Measurements from ENCODE around the gene USP11.
"Not testable (repeated sequence)": the region's sequence is repeated elsewhere in the genome, so short reads cannot be mapped to it uniquely, and the experiment has no call there.

Gene USP11

DNA sequence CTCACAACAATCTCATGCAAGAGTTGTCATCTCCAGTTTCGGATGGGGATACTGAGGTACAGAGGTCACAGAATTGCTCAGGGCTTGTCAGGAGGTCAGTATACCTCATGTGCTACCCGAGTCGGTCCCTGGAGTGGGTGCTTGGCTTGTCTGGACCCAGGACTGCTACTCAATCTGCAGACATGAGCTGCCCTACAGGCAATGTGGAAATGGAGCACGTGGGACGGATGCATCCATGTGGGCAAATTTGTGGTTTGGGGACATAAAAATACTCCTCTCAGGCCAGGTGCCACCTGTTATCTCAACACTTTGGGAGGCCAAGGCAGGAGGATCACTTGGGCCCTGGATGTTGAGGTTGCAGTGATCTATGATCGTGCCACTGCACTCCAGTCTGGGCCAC is 15.8 kb downstream of the USP11 start:
- DNase-seq: no peak

DNA sequence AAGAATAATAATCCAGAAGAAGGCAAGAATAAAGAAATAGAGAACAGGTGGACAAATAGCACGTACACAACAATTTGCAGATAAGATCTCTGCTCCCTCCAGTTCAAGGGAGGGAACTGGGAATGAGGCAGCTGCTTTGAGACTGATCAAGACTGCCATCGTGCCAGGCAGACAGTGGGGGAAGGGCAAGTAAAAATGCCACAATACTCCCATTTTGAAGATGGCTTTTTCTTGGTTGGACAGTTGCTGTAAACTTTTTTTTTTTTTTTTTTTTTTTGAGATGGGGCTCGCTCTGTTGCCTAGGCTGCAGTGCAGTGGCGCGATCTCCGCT is 17.2 kb downstream of the USP11 start:
- DNase-seq: no peak

DNA sequence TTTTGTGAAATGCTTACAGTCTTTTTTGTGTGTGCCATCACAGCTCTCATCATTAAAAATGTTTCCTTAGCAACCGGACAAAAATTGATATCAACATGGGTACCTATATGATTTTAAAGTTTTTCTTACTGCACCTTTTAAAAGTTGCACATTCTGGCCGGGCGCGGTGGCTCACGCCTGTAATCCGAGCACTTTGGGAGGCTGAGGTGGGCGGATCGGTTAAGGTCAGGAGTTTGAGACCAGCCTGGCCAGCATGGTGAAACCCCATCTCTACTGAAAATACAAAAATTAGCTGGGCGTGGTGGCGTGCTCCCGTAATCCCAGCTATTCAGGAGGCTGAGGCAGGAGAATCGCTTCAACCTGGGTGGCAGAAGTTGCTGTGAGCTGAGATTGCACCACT is 24.8 kb downstream of the USP11 start:
- not testable (repeated sequence) for DNase-seq

DNA sequence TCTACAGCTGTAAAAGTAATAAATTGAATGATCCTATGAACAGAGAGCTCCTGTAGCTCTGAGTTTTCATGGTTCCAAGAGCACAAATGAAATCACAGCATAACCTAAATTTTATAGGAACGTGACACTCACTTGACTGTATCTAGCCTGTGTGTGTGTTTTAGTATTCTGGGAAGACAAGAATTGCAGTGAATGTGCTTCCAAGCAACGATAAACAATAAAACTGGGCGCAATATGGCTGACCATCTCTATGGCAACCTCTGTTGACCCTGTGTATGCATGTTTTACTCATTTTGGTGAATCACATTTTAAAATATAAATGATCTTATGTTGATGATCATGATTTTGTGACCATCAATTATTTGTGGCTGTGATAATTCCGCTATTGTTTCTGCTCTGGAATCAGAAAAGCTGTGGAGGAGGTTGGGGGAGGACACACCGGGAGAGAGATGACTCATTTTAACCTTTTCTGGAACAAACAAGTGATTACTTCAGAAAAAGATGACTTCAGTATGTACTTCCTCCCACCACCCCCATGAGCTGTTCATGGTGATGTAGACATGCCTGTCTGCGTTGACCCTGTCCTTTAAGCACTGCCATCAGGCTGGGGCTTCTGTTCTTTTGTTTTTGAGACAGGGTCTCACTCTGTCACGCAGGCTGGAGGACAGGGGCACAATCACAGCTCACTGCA is 31.8 kb downstream of the USP11 start:
- no peak for DNase-seq

- no peak for DNase-seq
Measured at GRCh38 chrX:47266643-47267042, 33.8 kb downstream of the USP11 start.

- DNase-seq: no peak
Measured at GRCh38 chrX:47272013-47272408, 39.2 kb downstream of the USP11 start.

- no peak for DNase-seq
Measured at GRCh38 chrX:47273011-47273730, 40.4 kb downstream of the USP11 start.

DNA sequence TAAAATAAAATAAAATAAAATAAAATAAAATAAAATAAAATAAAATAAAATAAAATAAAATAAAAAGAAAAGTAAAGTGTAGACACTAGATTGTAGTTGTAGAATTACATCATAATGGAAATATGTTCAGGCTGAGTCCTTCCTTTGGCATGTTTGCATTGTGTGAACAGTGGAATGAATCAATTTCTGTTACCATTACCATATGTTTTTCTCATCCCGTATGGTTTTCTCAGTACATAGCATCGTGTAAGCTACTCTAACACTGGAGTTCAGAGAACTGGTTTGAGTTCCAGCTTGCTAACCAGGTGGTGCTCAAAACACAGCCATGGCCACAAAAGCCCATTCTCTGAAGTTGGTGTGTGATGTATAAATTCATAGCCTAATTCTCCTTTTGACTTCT is 45.9 kb downstream of the USP11 start:
- DNase-seq: no peak

DNA sequence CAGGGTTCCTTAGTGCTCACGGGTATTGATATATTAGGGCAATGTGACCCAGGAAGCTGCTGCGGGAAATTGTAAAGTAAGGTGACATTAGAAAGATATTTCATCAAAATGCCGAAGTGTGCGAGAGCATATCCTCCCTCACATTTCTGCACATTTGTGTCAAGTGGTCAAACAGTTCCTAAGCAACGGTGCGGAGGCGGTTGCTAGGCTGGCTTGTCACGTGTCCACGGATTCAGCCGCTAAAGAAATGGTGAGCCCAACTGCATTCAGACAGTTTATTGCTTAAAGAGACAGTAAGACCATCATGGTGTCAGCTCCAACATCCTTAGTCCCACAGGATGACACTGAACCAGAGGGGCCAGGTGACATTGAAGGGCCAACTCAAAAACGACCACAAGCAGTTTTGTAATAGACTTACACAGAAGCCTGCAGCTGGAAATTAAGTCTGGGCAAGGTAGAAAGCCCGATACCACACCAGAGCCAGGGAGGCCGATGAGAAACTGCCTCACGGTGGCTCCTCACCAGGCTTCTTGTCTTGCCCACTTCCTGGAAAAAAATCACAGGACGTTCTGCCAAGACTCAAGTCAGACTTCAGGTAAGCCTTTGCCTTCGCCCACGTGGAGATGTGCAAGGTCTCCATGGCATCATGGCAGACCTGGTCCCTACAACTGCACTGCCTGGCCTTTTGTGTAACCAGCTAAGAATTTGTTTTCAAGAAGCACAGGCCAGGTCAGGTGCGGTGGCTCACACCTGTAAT is 50.4 kb downstream of the USP11 start:
- DNase-seq: peak; percentile 44

GRCh38 chrX:47284616-47285015 is 51.8 kb downstream of the USP11 start:
- not testable (repeated sequence) for DNase-seq

DNA sequence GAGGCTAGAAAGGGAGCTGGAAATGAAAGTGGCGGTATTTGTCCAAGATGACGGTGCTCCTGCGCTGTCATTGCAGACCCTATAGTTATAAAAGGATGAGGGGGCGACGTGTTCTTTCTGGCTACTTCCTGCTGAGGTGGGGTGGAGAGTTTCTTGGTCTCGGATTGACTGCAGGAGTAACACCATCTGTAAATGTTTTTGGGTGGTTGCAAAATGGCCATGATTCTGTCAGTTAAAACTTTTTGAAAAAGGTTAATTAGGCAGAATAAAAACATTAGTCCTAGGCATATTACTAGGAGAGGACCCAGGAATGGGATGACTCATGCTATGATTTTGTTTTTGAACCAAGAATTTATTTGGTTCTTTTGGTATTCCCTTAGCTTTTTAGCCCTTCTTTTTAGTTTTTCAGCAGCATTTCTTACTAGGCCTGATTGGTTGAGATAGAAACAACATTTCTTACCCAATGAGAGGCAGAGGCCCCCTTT is 53.1 kb downstream of the USP11 start:
- DNase-seq: no peak

- DNase-seq: no peak
Measured at GRCh38 chrX:47293106-47293505, 60.3 kb downstream of the USP11 start.

GRCh38 chrX:47296766-47297365 is 64.1 kb downstream of the USP11 start:
- DNase-seq: no peak

DNA sequence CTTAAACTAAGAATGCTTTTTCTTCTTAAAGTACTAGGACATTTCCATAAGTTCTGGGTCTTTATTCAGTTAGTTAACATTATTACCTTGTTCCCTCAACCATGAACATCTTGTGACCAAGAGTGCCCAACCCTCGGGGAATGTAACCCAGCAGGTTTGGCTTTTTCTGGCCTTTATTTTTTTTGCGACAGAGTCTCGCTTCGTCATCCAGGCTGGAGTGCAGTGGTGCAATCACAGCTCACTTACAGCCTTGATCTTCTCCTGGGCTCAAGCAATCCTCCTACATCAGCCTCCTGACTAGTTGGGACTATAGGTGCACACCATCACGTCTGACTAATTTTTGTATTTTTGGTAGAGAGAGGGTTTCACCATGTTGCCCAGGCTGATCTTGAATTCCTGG is 65.1 kb downstream of the USP11 start:
- DNase-seq: no peak
